ENCODE results near the gene KRTAP1-5.

DNA sequence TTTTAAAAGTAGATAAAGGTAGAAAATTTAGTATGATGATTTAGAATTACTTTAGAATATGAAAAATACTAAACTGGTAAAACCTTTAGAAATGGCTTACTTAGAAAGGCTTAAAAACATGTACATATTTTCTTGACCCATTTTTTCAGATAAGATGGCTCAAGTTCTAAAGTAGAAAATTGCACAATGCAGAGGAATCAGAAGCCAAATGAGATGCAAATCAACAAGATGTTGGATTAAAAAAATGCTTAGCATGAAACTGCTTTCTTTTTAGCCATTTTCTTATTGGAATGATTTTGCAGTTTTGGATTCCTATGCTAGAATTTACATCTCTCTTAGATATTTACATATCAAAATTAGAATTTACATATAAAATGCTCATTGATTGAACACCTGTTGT lies 16.6 kb downstream of the KRTAP1-5 start:
- TF ChIP-seq CTCF (IDR thresholded peaks at IDR 0.05) (no peak), POLR2A (IDR thresholded peaks at IDR 0.05) (no peak), POLR2AphosphoS5 (IDR thresholded peaks at IDR 0.05) (no peak)
